ENCODE measurements around the gene TMEM63A. TPM values are rescaled to one million over a fixed set of nuclear protein-coding genes. Genes with fewer than 3 reads are reported as not detected.

The TMEM63A gene
- total RNA-seq (2014; rRNA removed) (47.5 and 59.3 TPM in 2 replicates), Bru-seq, nascent RNA (percentile 89 among the genes with signal in this experiment), BruChase-seq, experiment 1, labeled RNA remaining after a 6-hour chase (percentile 87 among the genes with signal in this experiment), BruChase-seq, experiment 2, labeled RNA remaining after a 2-hour chase (percentile 94 among the genes with signal in this experiment)
- long read RNA-seq, full-length matches to known transcripts: 37 of 156 reads
- long read RNA-seq, partial matches to known transcripts: 58 of 156 reads
- long read RNA-seq, other reads (novel, unspliced or antisense): 61 of 156 reads

- TSS peak; percentile 38 for BruUV-seq (replicated peaks)
- Histone ChIP-seq H3K4me1 (ENCODE audit: insufficient read depth, low read length) (peaks cover 63% of the 10 kb centered on the region), H3K4me3 (ENCODE audit: low read length) (peak within 1 kb of the TSS; percentile 96), H3K36me3 (ENCODE audit: low read depth, low read length) (peaks cover 9% of the 10 kb centered on the region), H3K27ac (ENCODE audit: low read length) (peak within 1 kb of the TSS; percentile 98), H3K27me3 (ENCODE audit: low read length) (no peaks in the 10 kb centered on the region), H3K9ac (ENCODE audit: low read length) (peak within 1 kb of the TSS; percentile 97), H3K9me2 (replicated peaks; ENCODE audit: low read length) (no peaks in the 10 kb centered on the region), H3F3A (ENCODE audit: low read length, unreplicated experiment) (peaks cover 4% of the 10 kb centered on the region), H3K4me2 (ENCODE audit: low read length) (peak within 1 kb of the TSS; percentile 93), H4K20me1 (ENCODE audit: low read length) (peaks cover 20% of the 10 kb centered on the region; the same call in 1 of the 2 replicates), H2AFZ (ENCODE audit: low read length) (peak within 1 kb of the TSS; percentile 77), H3K9me3 (ENCODE audit: low read length) (no peaks in the 10 kb centered on the region), H3K79me2 (ENCODE audit: low read length) (peaks cover 59% of the 10 kb centered on the region)
- ChIA-PET CTCF (interaction anchor here (0.6 to 1.6 kb wide), 4 partner anchors 11 to 652 kb away, joined by 3 to 9 read pairs (median 5); no protein-coding TSS in a partner anchor), POLR2A (ENCODE audit: unreplicated experiment) (interaction anchor here (0.6 to 1.8 kb wide), 8 partner anchors 9 to 222 kb away, joined by 3 to 14 read pairs (median 6); partner anchors contain the start of gene PYCR2)
- intact Hi-C loops (cut with micrococcal nuclease): loop anchor here (1.0 to 5.0 kb wide), 4 partner anchors 16 to 105 kb away; partner anchors contain the start of gene SRP9
- DNase-seq (peak; percentile 95), ATAC-seq (peak; percentile 60)
- TF ChIP-seq EZH2 (IDR thresholded peaks at IDR 0.05; ENCODE audit: low read length, unreplicated experiment) (no peak), EZH2phosphoT487 (IDR thresholded peaks at IDR 0.05; ENCODE audit: borderline replicate concordance, low read length) (no peak)
- TF ChIP-seq, protein P1, sequence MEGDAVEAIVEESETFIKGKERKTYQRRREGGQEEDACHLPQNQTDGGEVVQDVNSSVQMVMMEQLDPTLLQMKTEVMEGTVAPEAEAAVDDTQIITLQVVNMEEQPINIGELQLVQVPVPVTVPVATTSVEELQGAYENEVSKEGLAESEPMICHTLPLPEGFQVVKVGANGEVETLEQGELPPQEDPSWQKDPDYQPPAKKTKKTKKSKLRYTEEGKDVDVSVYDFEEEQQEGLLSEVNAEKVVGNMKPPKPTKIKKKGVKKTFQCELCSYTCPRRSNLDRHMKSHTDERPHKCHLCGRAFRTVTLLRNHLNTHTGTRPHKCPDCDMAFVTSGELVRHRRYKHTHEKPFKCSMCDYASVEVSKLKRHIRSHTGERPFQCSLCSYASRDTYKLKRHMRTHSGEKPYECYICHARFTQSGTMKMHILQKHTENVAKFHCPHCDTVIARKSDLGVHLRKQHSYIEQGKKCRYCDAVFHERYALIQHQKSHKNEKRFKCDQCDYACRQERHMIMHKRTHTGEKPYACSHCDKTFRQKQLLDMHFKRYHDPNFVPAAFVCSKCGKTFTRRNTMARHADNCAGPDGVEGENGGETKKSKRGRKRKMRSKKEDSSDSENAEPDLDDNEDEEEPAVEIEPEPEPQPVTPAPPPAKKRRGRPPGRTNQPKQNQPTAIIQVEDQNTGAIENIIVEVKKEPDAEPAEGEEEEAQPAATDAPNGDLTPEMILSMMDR (conservative IDR thresholded peaks at IDR 0.05; ENCODE audit: low read depth, low read length): peak; percentile 46
Measured at GRCh38 chr1:225881959-225882693, at the start of gene TMEM63A. Gene TMEM63A (minus strand): TSS chr1:225882380. CDS start chr1:225877580, 4,800 bp downstream.

DNA sequence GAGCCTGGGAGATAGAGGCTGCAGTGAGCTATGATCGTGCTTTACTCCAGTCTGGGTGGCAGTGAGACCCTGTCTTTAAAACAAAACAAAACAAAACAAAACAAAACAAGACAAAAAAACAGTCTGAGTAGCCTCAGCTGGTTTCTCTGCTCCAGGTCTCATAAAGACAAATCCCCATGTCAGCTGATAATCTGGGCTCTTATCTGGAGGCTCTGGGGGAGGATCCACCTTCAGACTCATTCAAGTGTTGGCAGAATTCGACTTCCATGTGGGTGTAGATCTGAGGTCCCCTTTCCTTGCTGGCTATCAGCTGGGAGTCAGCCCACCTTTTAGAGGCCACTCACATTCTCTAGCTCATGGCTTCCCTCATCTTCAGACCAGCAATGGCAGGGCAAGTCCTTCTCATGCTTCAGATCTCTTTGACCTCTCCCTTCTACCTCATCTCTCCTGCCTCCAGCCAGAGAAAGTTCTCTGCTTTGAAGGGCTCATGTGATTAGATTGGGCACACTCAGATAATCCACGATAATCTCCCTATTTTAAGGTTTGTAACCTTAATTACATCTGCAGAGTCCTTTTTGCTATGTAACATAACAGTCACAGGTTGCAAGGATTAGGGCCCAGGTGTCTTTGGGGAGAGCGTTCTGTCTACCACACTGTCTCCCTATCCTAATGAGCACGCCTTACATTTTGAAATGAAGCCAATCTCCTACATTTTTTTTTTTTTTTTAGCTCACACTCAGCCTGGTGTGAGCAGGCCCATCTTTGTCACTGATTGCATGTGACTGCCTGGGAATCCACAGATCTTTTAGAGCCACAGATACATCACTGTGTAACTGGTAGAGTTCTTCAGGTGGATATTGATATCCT, 49.3 kb upstream of the TMEM63A start:
- Histone ChIP-seq H3K4me1 (ENCODE audit: insufficient read depth, low read length) (peaks cover 9% of the 10 kb centered on the region), H3F3A (ENCODE audit: low read length, unreplicated experiment) (no peaks in the 10 kb centered on the region), H3K4me2 (ENCODE audit: low read length) (no peak overlapping the region), H3K9me3 (ENCODE audit: low read length) (no peaks in the 10 kb centered on the region), H3K79me2 (ENCODE audit: low read length) (no peaks in the 10 kb centered on the region), H3K9me2 (replicated peaks; ENCODE audit: low read length) (no peaks in the 10 kb centered on the region), H2AFZ (ENCODE audit: low read length) (no peak overlapping the region), H3K27me3 (ENCODE audit: low read length) (no peaks in the 10 kb centered on the region), H3K27ac (ENCODE audit: low read length) (no peak overlapping the region), H3K4me3 (ENCODE audit: low read length) (no peak overlapping the region), H4K20me1 (ENCODE audit: low read length) (no peaks in the 10 kb centered on the region), H3K9ac (ENCODE audit: low read length) (no peak overlapping the region), H3K36me3 (ENCODE audit: low read depth, low read length) (no peaks in the 10 kb centered on the region)
- no TSS peak for BruUV-seq (replicated peaks)
- intact Hi-C loops (cut with micrococcal nuclease): no loop called here
- ChIA-PET CTCF (interaction anchor here (0.6 kb wide), 2 partner anchors 71 to 74 kb away, joined by 3 to 4 read pairs; no protein-coding TSS in a partner anchor), POLR2A (ENCODE audit: unreplicated experiment) (no interaction called here)
- TF ChIP-seq EZH2phosphoT487 (IDR thresholded peaks at IDR 0.05; ENCODE audit: borderline replicate concordance, low read length): no peak
- no peak for TF ChIP-seq EZH2 (IDR thresholded peaks at IDR 0.05; ENCODE audit: low read length, unreplicated experiment)
- TF ChIP-seq, protein P1 (conservative IDR thresholded peaks at IDR 0.05; ENCODE audit: low read depth, low read length): no peak
- no peak for DNase-seq
- no peak for ATAC-seq
